CD4-positive, alpha-beta T cell (primary cell): ENCODE measurements around the gene GFOD1. TPM values are rescaled to one million over a fixed set of nuclear protein-coding genes. Genes with fewer than 3 reads are reported as not detected.

Source experiments
- ATAC-seq: fragments of 200-7000 bp; cut with Tn5 transposase; one replicate; pipeline ENCODE4 v1.10.0; 2022; ENCODE audit warnings: mild to moderate bottlenecking; ENCODE audit not compliant: poor library complexity
- CTCF ChIA-PET: fragments of 350-600 bp; sonication (Branson Sonifier 250); formaldehyde crosslinking; loops from one replicate; lab custom pipeline; 2021; ENCODE audit warnings: antibody characterized with exemption, inconsistent platforms; lab: Charles Lee
- POLR2A ChIA-PET: fragments of 350-600 bp; sonication (Branson Sonifier 250); formaldehyde crosslinking; loops from one replicate; lab custom pipeline; 2021; ENCODE audit warnings: antibody characterized with exemption, inconsistent platforms; lab: Charles Lee
- DNase-seq, 14 experiments: peaks; one replicate each; pipeline ENCODE4 v3.0.0-alpha.2; 2013 to 2020; ENCODE audit warnings: mixed read lengths in 2 of 14
- H3K27ac ChIP-seq, 2 donors: one replicate each; pipeline versions ENCODE4 v1.5.1 to v1.7.0; 2013; ENCODE audit warnings: low read length in 2 of 2, low read depth in 1 of 2, mild to moderate bottlenecking in 1 of 2
- H3K27me3 ChIP-seq, 2 experiments: 1 replicate in 1 of 2; 2 replicates in 1 of 2; pipeline versions ENCODE4 v1.6.1 to v1.7.0; 2013; ENCODE audit warnings: low read length in 2 of 2, control low read depth in 1 of 2, mild to moderate bottlenecking in 1 of 2, moderate library complexity in 1 of 2; ENCODE audit not compliant: insufficient read depth in 2 of 2, control insufficient read depth in 1 of 2
- H3K36me3 ChIP-seq: one replicate; pipeline ENCODE4 v1.6.1; 2013; ENCODE audit warnings: low read length, control low read depth; ENCODE audit not compliant: insufficient read depth
- H3K4me1 ChIP-seq: one replicate; pipeline ENCODE4 v1.6.1; 2013; ENCODE audit warnings: low read length, control low read depth; ENCODE audit not compliant: insufficient read depth
- H3K4me3 ChIP-seq: one replicate; pipeline ENCODE4 v1.5.1; 2013; ENCODE audit warnings: mild to moderate bottlenecking, low read length, moderate library complexity
- H3K9me3 ChIP-seq, 2 experiments: 1 replicate in 1 of 2; 2 replicates in 1 of 2; pipeline versions ENCODE4 v1.6.1 to v1.7.0; 2013; ENCODE audit warnings: low read length in 2 of 2, mild to moderate bottlenecking in 2 of 2, control low read depth in 1 of 2, moderate library complexity in 1 of 2; ENCODE audit not compliant: control insufficient read depth in 1 of 2, insufficient read depth in 1 of 2
- H3K27ac Mint-ChIP-seq: one replicate; pipeline ENCODE4 v1.8.0; 2020; ENCODE audit warnings: mixed read lengths
- H3K27me3 Mint-ChIP-seq: one replicate; pipeline ENCODE4 v1.8.0; 2021; ENCODE audit warnings: mixed read lengths
- H3K36me3 Mint-ChIP-seq: one replicate; pipeline ENCODE4 v1.8.0; 2021; ENCODE audit warnings: low read depth, mixed read lengths
- H3K4me1 Mint-ChIP-seq: one replicate; pipeline ENCODE4 v1.8.0; 2021; ENCODE audit warnings: low read depth, mixed read lengths
- H3K4me3 Mint-ChIP-seq: one replicate; pipeline ENCODE4 v1.8.0; 2020; ENCODE audit warnings: mild to moderate bottlenecking, mixed read lengths
- H3K9me3 Mint-ChIP-seq: one replicate; pipeline ENCODE4 v1.8.0; 2020; ENCODE audit warnings: mixed read lengths
- intact Hi-C, 2 experiments: fragments of 100-400 bp; cut with DNase I in 1 of 2; cut with micrococcal nuclease in 1 of 2; formaldehyde crosslinking; loops; one replicate each; pipeline versions ENCODE4 v1.15.1 to v1.9.0; 2023 to 2025; cut with DNase I, micrococcal nuclease
- total RNA-seq, 174 experiments: library from RNA in 2 of 174; stranded (reverse) in 2 of 174; gene quantifications; one replicate each; pipeline ENCODE4 v1.2.3 and lab custom pipeline; 2021 to 2026
- TF ChIP-seq, protein P1 (sequence below): fragments of 200-600 bp; IDR thresholded peaks from one replicate; pipeline ENCODE4 v1.8.0; 2022; ENCODE audit warnings: antibody characterized with exemption, mild to moderate bottlenecking

GFOD1 gene
- total RNA-seq, 2 experiments from 2014 or later: 1.3 to 2.0 TPM

DNA sequence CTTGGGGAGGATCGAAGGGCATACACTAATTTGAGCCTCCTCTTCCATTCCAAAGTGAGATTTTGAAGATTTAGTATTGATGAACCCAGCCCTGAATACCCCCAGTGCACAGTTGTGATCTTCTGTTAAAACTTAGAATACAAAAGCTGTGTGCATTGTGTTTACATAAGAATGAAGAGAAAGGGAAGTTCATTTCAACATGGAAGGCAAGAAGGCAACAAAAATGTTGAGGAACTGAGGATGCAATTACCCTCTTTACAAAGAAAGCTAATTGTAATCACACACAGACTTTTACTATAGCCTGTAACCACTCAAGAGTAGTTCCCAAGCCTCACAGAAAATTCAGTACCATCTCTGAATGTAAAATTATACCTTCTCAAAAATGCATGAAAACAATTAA, 49.3 kb downstream of the GFOD1 start:
- Histone ChIP-seq H3K27ac (no peak overlapping the region), H3K36me3 (no peaks in the 10 kb centered on the region), H3K4me1 (peaks cover 22% of the 10 kb centered on the region), H3K4me3 (no peak overlapping the region), H3K27me3 (no peaks in the 10 kb centered on the region), H3K9me3 (no peaks in the 10 kb centered on the region)
- no peaks in the 10 kb centered on the region for H3K27me3 Mint-ChIP-seq
- no peaks in the 10 kb centered on the region for H3K36me3 Mint-ChIP-seq
- ChIA-PET CTCF (no interaction called here), POLR2A (no interaction called here)
- no peak overlapping the region for H3K27ac Mint-ChIP-seq
- DNase-seq: no peak
- intact Hi-C loops: no loop called here
- no peaks in the 10 kb centered on the region for H3K9me3 Mint-ChIP-seq
- peaks cover 25% of the 10 kb centered on the region for H3K4me1 Mint-ChIP-seq
- no peak overlapping the region for H3K4me3 Mint-ChIP-seq
- ATAC-seq: no peak
- TF ChIP-seq, protein P1, sequence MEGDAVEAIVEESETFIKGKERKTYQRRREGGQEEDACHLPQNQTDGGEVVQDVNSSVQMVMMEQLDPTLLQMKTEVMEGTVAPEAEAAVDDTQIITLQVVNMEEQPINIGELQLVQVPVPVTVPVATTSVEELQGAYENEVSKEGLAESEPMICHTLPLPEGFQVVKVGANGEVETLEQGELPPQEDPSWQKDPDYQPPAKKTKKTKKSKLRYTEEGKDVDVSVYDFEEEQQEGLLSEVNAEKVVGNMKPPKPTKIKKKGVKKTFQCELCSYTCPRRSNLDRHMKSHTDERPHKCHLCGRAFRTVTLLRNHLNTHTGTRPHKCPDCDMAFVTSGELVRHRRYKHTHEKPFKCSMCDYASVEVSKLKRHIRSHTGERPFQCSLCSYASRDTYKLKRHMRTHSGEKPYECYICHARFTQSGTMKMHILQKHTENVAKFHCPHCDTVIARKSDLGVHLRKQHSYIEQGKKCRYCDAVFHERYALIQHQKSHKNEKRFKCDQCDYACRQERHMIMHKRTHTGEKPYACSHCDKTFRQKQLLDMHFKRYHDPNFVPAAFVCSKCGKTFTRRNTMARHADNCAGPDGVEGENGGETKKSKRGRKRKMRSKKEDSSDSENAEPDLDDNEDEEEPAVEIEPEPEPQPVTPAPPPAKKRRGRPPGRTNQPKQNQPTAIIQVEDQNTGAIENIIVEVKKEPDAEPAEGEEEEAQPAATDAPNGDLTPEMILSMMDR: no peak

DNA sequence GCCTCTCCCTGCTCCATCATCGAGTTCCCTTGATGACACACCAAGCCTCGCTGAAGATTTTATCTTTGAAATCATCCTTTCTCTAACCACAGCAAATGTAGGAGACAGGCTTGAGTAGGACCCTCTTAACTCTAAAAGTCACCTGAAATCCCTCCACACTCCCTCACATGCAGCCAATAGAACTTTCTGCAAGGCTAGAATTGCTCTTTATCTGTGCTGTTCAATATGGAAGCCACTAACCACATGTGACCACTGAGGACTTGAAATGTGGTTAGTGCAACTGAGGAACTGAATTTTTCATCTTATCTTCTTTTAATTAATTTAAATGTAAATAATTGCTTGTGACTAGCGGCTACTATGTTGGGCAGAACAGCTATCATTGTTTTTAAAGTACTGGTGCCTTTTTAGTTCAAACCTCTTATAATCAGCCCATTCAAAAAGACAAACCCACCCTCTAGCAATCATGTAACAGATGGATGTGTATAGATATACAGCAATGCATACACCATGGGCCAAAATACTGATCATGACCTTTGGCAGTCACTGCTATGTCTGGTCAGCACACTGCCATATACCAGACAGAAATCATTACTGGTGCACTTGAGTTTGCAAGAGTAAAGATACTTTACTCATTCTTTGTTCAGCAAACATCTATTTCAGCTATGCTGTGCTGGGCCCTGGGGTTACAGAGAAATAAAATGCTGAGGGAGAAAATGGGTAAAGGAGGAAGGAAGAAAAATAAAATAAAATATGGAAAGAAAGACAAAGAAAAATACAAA, 50.0 kb downstream of the GFOD1 start:
- Mint-ChIP-seq H3K4me1 (peaks cover 30% of the 10 kb centered on the region), H3K9me3 (no peaks in the 10 kb centered on the region), H3K27me3 (no peaks in the 10 kb centered on the region), H3K27ac (no peak overlapping the region), H3K4me3 (no peak overlapping the region), H3K36me3 (no peaks in the 10 kb centered on the region)
- Histone ChIP-seq H3K27ac (no peak overlapping the region), H3K4me3 (no peak overlapping the region), H3K9me3 (no peaks in the 10 kb centered on the region), H3K27me3 (no peaks in the 10 kb centered on the region), H3K4me1 (peaks cover 29% of the 10 kb centered on the region), H3K36me3 (no peaks in the 10 kb centered on the region)
- DNase-seq (no peak), ATAC-seq (no peak)
- TF ChIP-seq, protein P1: no peak
- intact Hi-C loops: no loop called here
- ChIA-PET POLR2A (no interaction called here), CTCF (no interaction called here)

DNA sequence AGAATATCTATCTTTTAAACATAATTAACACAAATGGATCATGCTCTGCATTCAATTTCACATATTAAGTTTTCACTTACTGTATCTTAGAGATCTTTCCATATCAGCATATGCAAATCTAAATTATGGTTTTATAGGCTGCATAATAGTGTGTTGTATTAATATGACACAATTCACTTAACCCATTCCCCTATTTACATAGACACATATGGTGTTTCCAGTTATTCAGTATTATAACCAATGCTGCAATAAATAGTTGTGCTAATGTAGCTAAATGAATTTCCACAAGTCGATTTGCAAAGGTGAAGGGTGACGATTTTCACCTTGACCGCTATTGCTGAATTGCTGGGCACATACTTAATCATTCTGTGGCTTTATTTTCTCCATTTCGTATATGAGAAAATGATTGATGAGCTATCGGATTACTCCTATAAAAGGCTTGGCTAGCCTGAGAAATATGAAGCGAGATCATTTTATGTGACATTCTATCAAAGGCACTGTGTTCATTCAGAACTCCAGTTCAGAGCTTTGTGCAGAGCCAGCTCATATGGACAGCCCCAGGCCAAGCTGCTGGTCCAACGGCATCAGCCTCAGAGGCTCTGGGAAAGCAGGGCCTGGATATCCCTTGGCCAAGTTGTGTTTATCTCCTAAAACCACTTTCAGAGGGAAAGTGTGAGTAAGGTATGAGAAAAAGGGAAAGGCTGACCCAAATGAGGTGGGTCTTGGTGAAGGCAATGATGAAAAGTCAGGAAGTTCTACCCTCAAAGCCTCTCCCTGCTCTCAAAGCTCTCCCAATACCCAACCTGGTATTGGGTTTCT, 50.8 kb downstream of the GFOD1 start:
- peaks cover 38% of the 10 kb centered on the region for H3K4me1 Mint-ChIP-seq
- ATAC-seq: no peak

More for the DNA sequence above, 50.8 kb downstream of the GFOD1 start:
- no peaks in the 10 kb centered on the region for H3K27me3 ChIP-seq
- H3K4me1 ChIP-seq: peaks cover 36% of the 10 kb centered on the region
- intact Hi-C loops: no loop called here
- H3K9me3 ChIP-seq: no peaks in the 10 kb centered on the region
- Mint-ChIP-seq H3K9me3 (no peaks in the 10 kb centered on the region), H3K4me3 (no peak overlapping the region), H3K27me3 (no peaks in the 10 kb centered on the region), H3K27ac (no peak overlapping the region), H3K36me3 (no peaks in the 10 kb centered on the region)
- no peaks in the 10 kb centered on the region for H3K36me3 ChIP-seq
- TF ChIP-seq, protein P1: no peak
- CTCF ChIA-PET: no interaction called here
- no peak overlapping the region for H3K27ac ChIP-seq
- POLR2A ChIA-PET: interaction anchor here (0.5 to 1.4 kb wide), 2 partner anchors 18 to 91 kb away, joined by 3 to 4 read pairs; no protein-coding TSS in a partner anchor
- no peak overlapping the region for H3K4me3 ChIP-seq
- no peak for DNase-seq
